HG03135 (cell line): ENCODE measurements around the gene DUXA.

Experiments
- ATAC-seq: cut with Tn5 transposase; IDR thresholded peaks from one replicate; pipeline ENCODE4 v1.9.1; 2021; ENCODE audit warnings: mild to moderate bottlenecking, moderate library complexity; ENCODE audit not compliant: unreplicated experiment

DUXA gene

DNA sequence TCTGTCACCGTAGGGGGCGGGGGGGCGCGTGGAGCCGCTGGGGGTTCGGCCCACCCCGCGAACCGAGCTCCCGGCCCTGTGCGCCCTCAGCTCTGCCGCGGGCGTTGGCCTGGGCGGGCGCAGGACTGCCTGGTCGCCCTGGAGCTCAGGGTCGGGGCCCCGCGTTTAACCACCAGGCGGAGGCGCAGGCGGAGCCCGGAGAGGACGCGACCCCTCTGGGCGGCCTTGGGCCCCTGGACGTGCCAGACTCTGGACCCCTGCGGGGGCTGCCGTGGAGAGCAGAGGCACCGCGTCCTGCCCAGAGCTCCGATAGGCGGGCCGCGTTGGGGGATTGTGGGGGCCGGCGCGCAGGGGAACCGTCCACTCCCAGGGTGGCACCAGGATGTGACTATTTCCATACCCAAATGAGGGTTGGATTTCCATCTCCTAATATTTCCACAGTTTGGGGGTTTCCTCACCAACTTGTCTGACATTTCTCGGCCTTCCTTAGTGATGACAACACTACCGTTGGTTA, 60.5 kb downstream of the DUXA start:
- no peak for ATAC-seq

DNA sequence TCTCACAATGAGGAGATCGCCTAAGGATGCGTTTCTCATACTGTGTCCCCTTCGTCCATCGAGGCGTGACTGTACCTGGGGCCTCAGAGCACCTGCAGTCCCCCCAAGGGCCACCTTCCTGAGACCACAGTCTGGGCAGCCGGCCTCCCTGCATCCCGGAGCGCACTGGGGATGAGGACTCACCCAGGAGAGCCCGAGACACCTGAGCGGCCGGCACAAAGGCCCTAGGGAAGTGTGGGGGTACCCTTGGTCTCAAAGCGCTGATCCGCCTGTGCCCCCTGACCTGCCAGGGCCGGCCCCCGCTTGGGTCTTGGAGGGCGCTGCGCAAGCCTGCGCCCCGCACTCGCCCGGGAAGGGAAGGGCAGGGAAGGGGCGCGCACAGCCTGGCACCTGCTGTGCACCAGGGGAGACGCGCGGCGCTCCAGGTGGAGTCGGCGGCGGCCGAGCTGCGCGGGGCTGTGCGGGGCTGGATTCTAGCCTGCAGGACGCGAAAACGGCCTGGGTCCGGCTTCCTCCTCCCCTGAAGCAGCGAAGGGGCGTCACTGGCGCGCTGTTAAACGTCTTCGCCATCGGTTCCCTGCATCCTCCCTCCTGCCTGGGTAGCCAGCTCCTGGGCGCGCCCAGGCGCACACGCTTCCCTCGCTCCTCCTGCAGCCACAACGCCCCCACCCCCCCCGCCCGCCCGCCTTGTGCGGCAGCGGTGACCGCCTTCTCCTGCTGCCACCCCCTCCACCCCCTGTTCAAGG, 61.1 kb downstream of the DUXA start:
- no peak for ATAC-seq
